ENCODE results near the gene PCAT7.
"Not testable (repeated sequence)": the region's sequence is repeated elsewhere in the genome, so short reads cannot be mapped to it uniquely, and the experiment has no call there.

Gene PCAT7

DNA sequence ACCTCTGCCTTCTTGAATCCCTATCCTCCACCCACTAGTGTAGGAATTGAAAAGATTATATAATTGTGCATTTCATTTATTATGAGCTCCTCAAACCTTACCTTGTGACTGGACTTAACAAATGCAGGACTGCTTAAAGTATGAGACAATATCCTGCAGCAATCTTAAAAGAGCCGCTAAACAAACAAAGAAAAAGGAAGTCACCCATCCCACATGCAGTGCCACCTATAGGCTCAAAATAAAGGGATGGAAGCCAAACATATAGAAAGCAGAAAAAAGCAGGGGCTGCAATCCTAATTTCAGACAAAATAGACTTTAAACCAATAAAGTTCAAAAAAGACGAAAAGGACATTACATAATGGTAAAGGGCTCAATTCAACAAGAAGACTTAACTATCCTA lies 8.7 kb downstream of the PCAT7 start:
- no peak for DNase-seq (ENCODE audit: low read depth in 3 of 3)

DNA sequence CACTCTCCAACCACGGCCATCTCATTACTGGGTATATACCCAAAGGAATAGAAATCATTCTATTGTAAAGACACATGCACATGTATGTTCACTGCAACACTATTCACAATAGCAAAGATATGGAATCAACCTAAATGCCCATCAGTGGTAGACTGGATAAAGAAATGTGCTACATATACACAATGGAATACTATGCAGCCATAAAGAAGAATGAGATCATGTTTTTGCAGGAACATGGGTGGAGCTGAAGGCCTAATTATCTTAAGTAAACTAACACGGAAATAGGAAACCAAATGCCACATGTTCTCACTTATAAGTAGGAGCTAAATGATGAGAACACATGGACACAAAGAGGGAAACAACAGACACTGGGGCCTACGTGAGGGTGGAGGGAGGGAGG lies 9.4 kb downstream of the PCAT7 start:
- DNase-seq (ENCODE audit: low read depth in 3 of 3), result not testable (repeated sequence)

DNA sequence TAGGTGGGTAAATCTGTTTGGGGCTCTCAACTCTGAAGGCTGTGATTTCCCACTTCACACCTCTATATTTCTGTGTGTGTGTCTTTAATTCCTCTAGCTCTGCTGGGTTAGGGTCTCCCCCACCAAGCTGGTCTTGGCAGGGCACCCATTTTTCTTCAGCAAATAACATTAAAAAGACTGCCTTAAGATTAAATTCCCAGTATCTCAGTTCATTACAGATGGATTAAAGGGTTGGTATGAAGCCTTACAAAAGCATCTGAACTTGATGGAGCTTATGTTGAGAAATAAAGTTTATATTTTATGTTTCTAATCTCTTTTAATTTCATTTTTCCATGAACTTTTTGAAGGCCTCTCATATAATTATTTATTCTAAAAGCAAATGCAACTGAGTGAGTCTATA lies 11.7 kb downstream of the PCAT7 start:
- no peak for DNase-seq (ENCODE audit: low read depth in 3 of 3)

DNA sequence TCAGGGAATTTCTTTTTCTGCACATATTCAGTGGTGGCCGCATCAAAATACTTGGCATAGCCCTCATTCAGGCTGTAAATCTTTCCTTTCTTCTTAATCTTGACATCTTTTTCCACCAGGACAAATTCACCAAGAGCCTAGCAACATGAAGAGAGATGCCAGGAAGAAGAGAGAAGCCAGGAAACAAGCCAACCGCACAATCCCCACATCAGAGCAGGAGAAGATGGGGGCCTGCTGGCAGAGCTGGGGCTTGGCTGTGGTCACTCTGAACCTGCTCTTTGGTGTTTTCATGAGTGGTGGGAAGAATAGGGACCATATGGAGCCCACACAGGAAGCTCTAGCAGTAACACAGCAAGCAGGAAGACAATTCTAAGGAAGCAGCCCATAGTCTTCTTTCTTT lies 12.4 kb downstream of the PCAT7 start:
- DNase-seq (ENCODE audit: low read depth in 3 of 3), result no peak

DNA sequence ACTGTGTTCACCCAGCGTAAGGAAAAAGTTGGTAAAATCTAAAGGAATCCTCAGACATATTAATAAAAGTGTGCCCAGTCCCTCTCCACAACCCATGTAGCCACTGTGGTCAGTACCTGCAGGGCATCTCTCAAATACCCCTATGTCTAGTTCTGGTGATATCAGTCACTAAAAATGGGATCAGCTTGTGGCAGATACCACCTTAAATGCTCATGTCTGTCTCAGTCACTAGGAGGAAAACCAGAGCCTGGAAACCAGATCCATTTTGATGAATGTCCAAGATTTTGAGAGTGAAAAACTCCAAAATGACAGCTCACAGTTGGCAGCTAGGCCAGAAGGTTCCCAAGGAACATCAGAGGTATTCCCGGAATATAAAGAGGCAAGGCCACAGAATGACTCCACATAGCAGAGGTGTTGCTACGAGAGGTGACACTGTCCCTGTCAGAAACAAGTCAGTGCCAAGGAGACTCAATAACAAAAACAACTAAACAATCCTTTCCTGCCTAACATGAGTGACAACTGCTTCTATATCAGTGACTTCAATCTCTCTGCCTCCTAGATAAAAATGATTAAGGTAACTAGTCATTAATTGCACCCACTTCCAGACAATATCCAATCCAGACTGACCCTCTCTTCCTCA lies 13.5 kb downstream of the PCAT7 start:
- DNase-seq (ENCODE audit: low read depth in 3 of 3), result no peak

DNA sequence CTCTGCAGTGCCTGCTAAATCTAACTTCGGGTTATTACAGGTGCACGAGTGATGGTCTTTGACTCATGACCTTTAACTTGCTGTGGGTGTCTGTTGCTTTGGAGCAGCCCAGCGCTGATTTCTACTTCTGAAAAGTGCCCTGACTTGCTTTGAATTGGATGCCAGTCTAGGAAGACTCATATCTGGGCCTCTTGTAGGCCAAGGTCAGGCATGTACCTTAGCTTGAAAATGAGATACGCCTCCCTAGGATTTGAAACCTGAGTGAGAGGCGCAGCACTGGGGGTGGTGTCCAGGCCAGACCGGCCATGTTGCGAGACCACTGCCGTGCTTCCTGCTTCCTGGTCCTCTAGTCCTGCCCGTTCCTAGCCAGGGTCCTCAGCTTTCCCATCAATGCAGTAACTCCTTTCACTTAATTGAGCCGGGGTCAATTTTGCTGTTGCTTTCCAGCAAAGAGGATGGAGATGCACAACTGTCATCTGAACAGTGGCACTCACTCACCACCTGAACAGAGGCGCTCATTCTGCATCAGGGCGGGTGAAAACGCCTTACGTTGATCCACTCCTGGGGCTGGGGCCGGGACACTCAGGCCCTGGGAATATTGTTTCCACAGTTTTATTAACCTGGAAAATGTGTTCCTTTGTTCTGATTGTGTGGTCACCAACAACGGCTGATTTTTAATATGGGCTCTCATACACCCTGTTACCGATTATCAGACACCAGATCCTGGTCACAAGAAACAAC lies 14.3 kb downstream of the PCAT7 start:
- no peak for DNase-seq (ENCODE audit: low read depth in 3 of 3)

DNA sequence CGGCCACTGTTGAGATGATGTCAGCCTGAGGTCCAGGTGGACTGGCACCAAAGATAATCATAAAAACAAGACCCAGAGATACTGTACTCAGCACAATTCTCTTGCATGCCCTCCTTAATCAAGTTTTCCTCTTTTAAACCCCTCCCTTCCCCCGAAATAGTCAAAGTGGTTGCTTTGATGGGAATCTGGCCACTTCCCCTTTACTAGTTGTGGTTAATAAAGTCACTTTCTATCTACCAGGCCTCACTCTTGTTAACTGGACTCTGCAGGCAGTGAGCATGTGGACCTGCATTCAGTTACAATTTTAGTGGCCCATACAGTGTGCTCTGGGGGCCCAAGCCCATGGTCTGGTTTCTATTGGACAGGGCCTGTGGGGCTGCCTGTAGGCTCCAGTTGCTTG lies 21.2 kb downstream of the PCAT7 start:
- DNase-seq (ENCODE audit: low read depth in 3 of 3), result no peak

DNA sequence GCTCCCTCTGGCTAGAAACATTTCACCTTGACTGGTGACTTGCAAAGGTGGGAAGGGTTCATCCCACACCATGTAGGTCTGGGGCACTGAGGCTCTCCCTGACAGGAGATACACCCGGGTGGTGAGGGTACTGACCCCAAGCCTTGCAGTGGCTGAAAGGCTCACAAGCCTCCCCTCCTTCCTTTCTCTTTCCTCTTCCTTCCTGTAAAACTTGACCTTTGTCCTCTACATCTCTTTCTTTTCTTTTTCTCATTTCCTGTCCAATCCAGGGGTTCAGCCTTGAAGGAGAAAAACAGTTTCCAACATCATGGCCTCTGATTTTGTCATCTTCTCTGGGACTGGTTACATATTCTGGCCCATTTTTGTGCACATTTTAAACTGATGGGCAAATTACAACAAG lies 22.2 kb downstream of the PCAT7 start:
- DNase-seq (ENCODE audit: low read depth in 3 of 3), result no peak

DNA sequence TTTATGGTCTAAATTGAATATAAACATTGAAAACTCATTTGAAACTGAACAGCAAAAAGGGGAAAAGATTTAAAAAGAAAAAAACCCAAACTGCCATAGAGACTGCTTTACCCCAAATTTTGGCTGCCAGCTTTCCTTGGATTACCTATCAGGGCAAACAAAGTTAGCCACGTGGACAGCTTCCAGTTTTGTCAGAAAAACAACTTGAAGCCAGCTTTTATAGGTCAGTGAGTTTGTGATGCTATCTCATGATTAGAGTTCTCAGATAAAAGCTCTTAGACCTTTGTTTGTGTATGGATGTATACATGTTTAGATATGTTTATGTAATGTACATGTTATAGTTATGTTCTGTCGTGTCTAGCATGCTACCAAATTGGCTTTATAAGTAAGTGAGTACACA lies 22.7 kb downstream of the PCAT7 start:
- DNase-seq (ENCODE audit: low read depth in 3 of 3), result no peak

DNA sequence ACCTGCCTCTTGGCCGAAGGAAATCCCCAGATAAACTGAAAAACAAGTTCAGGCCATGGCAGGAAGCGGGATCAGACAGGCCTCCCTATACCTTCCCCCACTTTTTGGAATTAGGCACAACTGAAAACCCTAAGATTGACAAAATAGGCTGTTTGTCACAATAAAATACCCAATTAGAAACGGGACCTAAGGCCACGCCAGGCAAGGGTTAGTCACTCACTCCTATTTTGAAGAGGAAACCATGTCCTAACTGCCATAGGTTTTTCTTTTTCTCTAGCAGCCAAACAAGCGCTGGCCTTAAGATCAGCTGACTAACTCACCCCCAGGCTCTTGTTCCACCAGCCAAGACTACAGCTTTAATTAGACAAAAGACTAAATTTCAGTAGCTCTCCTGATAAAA lies 26.8 kb downstream of the PCAT7 start:
- no peak for DNase-seq (ENCODE audit: low read depth in 3 of 3)

DNA sequence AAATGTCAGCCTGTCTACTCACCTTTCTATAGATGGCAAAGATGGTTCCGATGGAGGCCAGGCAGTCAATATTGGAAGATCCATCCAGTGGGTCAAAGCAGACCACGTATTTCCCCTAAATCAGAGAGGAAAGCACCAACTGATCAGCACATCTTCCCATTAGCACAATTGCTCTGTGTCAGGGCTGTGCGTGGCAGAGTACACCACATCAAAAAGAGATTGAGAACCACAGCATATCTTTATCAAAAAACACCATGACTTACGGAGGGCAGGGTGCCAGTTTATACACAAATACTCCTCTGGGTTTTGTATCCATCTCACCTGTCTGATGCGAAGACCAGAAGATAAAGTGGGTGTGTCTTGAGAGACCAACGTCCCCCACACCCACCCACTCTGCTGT lies 29.7 kb downstream of the PCAT7 start:
- DNase-seq (ENCODE audit: low read depth in 3 of 3), result no peak

DNA sequence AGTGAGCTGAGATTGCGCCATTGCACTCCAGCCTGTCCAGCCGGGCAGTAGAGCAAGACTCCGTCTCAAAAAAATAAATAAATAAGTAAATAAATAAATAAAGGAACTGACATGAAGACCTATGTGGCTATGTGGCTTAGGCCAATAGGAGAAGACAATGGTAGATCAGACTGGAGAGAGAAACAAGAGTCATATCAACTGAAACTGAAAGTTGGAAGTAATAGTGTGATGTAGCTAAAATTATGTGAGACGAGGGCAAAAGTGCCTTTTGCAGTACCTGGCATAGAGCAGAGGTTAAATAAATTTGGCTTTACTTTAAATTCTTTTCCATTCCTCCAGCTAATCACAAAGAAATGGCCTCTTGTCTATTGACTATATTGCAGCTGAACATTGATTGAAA lies 31.4 kb downstream of the PCAT7 start:
- DNase-seq (ENCODE audit: low read depth in 3 of 3), result no peak

DNA sequence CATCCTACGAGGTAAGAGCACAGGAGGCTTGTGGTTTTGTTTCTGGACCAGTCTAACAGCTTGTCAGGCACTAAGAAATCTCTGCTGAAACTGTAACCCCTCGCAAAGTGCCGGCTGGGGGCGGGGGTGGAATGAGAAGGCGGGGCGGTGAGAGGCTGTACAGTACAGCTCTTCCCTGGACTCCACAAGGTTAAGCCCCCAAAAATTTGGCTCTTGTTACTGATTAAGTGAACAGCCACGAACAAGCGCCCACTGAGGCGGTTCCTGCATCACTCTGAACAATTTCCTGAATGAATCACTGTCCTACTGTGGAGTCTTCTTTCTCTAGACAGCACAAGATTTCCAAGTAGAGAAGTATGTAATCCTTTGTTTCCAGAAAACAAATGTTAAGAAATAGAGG lies 31.9 kb downstream of the PCAT7 start:
- no peak for DNase-seq (ENCODE audit: low read depth in 3 of 3)

DNA sequence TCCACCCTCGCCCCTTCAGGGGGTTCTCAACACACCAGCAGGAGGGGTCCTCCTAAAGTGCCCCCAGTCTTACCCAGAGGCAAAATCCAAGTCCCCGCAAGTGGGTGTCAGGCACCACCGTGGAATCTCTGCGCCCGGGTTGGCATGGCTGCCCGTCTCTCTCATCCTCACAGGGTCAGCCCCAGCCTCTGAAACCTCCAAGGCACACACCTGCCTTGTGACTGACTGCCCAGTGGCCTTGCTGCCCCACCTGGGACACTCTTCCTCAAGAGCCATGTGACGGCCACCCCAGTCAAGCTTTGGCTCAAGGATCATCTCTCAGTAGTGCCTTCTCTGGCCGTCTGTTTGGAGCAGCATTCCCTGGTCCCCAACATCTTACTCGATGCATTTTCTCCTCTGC lies 33.8 kb downstream of the PCAT7 start:
- no peak for DNase-seq (ENCODE audit: low read depth in 3 of 3)

DNA sequence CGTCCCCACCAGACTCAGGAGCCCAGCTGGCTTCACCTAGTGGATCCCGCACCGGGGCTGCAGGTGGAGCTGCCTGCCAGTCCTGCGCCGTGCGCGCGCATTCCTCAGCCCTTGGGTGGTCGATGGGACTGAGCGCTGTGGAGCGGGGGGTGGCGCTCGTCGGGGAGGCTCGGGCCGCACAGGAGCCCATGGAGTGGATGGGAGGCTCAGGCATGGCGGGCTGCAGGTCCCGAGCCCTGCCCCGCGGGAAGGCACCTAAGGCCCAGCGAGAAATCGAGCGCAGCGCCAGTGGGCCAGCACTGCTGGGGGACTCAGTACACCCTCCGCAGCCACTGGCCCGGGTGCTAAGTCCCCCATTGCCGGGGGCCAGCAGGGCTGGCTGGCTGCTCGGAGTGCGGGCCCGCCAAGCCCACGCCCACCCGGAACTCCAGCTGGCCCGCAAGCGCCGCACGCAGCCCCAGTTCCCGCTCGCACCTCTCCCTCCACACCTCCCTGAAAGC lies 36.2 kb downstream of the PCAT7 start:
- DNase-seq (ENCODE audit: low read depth in 3 of 3), result not testable (repeated sequence)

DNA sequence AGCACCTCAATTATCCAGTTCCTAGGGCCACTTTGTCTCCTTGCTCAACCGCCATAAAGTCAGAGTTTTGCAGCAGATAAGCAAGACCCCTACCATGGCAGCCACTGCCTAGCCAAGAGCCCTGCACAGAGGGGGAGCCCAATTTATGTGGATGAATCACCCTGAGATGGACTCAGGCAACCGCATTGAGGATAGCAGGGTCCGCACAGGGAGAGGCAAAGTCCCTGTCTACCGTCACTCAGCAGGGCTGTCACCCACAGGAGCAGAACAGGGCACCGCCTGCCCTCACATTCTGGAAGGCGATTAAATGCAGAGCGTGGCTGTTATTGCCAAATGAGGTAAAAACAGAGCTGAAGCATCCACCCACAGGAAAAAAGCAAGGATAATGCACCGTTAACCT lies 37.0 kb downstream of the PCAT7 start:
- DNase-seq (ENCODE audit: low read depth in 3 of 3), result no peak

DNA sequence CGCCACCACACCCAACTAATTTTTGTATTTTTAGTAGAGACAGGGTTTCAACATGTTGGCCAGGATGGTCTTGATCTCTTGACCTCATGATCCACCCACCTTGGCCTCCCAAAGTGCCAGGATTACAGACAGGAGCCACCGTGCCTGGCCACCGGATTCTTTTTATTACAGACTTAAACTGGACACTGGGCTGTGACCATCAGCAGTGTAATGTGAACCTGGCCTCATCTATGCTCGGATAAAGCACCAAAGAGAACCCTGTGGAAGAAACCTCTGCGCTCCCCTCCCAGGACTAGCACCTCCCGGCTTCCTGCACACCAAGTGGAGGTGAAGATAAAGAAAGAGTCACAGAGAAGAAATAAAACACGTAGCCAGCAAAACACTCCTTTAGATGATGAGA lies 37.8 kb downstream of the PCAT7 start:
- DNase-seq (ENCODE audit: low read depth in 3 of 3), result not testable (repeated sequence)

DNA sequence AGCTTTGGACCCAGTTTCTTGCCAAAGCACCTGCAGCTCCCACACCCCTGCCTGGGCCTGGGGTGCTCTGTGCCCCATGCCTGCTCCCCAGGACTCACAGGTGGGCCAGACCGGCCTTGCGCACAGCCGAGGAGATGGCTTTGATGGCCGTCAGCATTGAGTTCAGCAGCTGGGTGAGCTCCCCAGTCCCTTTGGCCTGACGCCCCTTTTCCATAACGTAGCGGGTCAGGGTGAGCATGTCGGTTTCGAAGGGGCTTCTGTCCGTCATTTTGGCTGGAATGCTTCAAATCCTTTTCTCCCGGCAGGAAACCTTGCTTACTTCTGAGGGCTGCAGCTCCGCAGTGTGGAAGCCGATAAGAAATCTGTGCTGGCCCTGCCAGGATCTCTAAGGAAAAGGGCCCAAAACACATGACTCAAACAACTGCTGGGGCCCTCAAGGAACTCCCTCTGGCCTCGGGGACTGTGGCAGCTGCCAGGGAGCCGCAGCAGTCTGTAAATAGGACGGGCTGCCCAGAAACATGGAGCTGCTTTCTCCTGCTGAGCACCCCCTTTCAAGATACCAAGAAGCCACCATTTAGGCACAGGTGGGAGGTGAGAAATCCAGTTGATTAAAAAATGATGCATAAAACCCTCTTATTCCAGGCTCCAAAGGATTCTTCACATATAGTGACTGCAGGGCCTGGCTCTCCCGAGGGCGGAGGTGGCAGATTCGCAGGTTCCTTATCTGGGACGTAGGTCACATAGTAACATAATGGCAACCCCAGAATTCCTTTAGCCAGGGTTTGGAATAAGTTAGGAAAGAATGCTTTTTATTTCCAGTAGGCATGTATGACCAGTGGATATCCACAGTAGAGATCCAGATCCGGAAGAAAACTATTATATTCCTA lies 38.8 kb downstream of the PCAT7 start, which contains the start of gene FBP2:
Gene FBP2, minus strand, starts transcription at position 366 of the 887 bp plus-strand sequence. Its CDS starts 98 bp downstream, at position 268.
- no peak for DNase-seq (ENCODE audit: low read depth in 3 of 3)

DNA sequence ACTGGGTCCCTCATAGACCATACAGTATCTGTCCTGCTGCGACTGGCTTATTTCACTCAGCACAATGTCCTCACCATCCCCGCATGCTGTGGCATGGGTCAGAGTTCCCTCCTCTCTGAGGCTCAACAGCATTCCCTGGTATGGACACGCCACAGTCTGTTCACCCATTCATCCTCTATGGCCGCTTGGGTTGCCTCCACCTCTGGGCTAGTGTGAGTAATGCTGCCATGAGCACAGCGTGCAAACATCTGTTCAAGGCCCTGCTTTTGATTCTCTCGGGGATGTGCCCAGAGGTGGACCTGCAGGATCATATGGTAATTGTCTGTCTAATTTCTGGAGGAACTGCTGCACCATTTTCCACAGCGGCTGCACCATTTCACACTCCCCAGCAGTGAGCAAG lies 44.2 kb downstream of the PCAT7 start:
- DNase-seq (ENCODE audit: low read depth in 3 of 3), result no peak

DNA sequence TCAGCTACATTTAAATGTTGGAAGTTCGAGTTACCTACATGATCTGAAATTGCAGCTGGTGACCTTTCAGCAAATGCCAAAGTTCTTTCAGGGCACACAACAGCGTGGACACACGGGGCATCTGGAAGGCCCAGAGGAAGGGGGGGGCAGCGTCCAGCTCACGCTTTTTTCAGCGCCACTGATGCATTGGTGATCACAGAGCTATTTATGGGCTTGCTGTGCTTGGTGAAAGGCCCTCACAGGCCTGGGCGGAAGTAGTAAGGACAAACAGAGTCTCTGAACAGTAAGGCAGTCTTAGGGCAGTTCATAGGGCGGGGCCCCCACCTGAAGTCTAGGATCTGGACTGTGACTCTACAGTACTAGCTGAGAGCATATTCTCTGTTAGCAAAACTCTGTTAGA lies 45.4 kb downstream of the PCAT7 start:
- no peak for DNase-seq (ENCODE audit: low read depth in 3 of 3)

DNA sequence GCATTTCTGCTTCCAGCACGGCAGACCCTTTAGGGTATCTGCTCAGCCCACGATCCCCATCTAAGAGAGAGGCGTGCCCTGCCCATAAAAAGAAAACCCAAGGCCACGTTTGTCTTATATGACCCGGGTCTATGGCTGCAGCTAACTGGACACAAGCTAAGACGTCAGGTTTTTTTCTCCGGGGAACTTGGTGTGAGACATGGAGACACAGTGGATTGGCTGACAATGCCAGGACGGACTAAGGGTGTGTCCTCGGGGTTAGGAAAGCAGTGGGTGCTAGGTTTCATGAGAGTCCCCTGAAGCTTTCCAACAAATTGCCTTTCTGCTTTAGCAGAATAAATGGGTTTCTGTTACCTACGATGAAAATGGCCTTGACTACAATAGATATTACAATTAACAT lies 45.8 kb downstream of the PCAT7 start:
- no peak for DNase-seq (ENCODE audit: low read depth in 3 of 3)

DNA sequence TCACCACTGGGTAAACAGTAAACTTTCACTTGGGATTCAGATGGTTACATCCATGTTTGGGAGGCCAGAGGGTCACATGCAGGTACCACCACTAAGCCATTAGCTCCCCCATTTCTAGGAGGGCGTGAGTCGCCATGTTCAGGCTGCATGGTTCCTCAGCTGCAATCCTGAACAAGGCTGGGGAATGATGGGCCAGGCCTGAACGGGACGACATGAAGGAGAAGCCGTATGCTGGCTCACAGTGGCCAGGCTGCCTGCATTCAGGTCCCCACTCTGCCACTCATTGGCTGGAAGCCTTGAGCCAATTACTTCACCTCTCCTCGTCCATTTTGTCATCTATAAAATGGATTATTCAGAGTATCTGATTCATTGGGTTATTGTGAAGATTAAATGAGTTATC lies 47.8 kb downstream of the PCAT7 start:
- DNase-seq (ENCODE audit: low read depth in 3 of 3), result no peak

All from stimulated activated CD4-positive, alpha-beta T cell treated with anti-CD3 and anti-CD28 coated beads, TNF-alpha, amount 100 ng/mL, for 48 hours (primary cell).